Mucosa of stomach (tissue), 1 donor: ENCODE results near the gene KCP.

Experiments used
- H3K27me3 ChIP-seq: one replicate; pipeline ENCODE4 v1.7.0; 2013; ENCODE audit warnings: mild to moderate bottlenecking, low read length; ENCODE audit not compliant: control insufficient read depth, insufficient read depth
- H3K36me3 ChIP-seq: one replicate; pipeline ENCODE4 v1.7.0; 2013; ENCODE audit warnings: low read length; ENCODE audit not compliant: control insufficient read depth, insufficient read depth
- H3K4me1 ChIP-seq: one replicate; pipeline ENCODE4 v1.7.0; 2013; ENCODE audit warnings: mild to moderate bottlenecking, low read length; ENCODE audit not compliant: control insufficient read depth, insufficient read depth
- H3K4me3 ChIP-seq: one replicate; pipeline ENCODE4 v1.7.0; 2013; ENCODE audit warnings: low read length
- H3K9ac ChIP-seq: one replicate; pipeline ENCODE4 v1.7.0; 2013; ENCODE audit warnings: mild to moderate bottlenecking, low read length, moderate library complexity
- H3K9me3 ChIP-seq: one replicate; pipeline ENCODE4 v1.7.0; 2013; ENCODE audit warnings: mild to moderate bottlenecking, low read length, moderate library complexity; ENCODE audit not compliant: control insufficient read depth
- donor health status: Pancreatic carcinoma.

Gene KCP

GRCh38 chr7:128936798-128937197 is 26.3 kb upstream of the KCP start:
- H3K9me3 ChIP-seq, result no peaks in the 10 kb centered on the region
- H3K4me3 ChIP-seq, result no peak overlapping the region
- no peaks in the 10 kb centered on the region for H3K36me3 ChIP-seq
- H3K27me3 ChIP-seq, result peaks cover 24% of the 10 kb centered on the region
- H3K4me1 ChIP-seq, result peaks cover 11% of the 10 kb centered on the region
- H3K9ac ChIP-seq, result no peak overlapping the region

GRCh38 chr7:128935342-128935730 is 24.8 kb upstream of the KCP start:
- Histone ChIP-seq H3K36me3 (no peaks in the 10 kb centered on the region), H3K4me3 (no peak overlapping the region), H3K4me1 (peaks cover 11% of the 10 kb centered on the region), H3K9ac (no peak overlapping the region), H3K9me3 (no peaks in the 10 kb centered on the region), H3K27me3 (peaks cover 24% of the 10 kb centered on the region)

- Histone ChIP-seq H3K36me3 (no peaks in the 10 kb centered on the region), H3K4me3 (no peak overlapping the region), H3K27me3 (peaks cover 19% of the 10 kb centered on the region), H3K4me1 (peaks cover 11% of the 10 kb centered on the region), H3K9ac (no peak overlapping the region), H3K9me3 (no peaks in the 10 kb centered on the region)
Measured at GRCh38 chr7:128934361-128935341, 24.1 kb upstream of the KCP start.

DNA sequence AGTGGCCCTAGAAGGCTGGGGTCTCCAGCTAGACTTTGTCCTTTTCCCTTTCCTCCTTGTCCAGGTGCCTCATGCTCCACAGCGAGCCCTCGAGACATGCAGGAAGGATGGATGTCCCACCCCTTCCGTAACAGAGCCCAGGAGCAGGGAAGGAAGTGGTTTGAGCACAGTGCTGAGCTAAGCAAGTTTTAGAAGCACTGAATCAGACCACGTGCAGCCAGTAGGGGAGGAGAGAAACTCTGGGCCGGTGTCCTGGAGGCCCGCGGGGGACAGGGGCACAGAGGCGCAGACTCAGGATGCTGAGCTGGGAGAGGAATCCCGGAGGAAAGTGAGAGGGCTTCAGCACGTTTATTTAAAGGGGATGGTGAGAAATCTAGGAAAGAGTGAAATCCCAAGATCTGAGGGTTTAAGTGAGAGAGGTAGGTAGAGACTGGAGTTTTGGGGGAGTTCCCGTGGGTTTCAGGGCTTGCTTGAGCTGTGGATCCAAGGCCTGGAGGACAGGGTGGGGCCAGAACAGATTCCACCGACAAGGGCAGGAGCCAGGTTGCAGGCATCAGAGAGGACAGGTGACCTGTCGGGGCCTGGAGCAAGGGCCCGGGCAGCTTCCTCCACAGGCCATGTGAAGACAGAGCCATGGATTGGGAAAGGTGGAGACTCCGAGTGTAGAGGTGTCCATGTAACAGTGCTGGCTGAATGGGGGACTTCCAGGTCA is 22.8 kb upstream of the KCP start:
- H3K9ac ChIP-seq, result no peak overlapping the region
- peaks cover 9% of the 10 kb centered on the region for H3K27me3 ChIP-seq
- H3K36me3 ChIP-seq, result no peaks in the 10 kb centered on the region
- H3K9me3 ChIP-seq, result no peaks in the 10 kb centered on the region
- peaks cover 7% of the 10 kb centered on the region for H3K4me1 ChIP-seq
- H3K4me3 ChIP-seq, result no peak overlapping the region

DNA sequence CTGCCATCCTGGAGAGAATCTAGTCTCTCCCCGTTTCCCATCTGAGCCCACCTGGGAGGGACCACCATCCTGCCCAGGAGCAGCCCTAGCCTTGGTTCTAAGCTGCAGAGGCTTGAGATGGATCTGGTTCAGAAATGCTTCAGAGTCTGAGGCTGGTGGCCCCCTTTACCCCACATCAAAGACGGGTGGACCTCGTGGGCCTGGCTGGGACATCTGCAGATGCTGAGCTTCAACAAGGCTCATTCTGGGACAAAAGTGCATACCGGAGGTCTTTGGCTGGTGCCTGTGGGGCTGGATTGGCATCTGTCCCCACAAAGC is 22.3 kb upstream of the KCP start:
- Histone ChIP-seq H3K4me3 (no peak overlapping the region), H3K27me3 (peaks cover 8% of the 10 kb centered on the region), H3K9me3 (no peaks in the 10 kb centered on the region), H3K9ac (no peak overlapping the region), H3K36me3 (no peaks in the 10 kb centered on the region), H3K4me1 (peaks cover 6% of the 10 kb centered on the region)

- Histone ChIP-seq H3K4me3 (no peak overlapping the region), H3K9me3 (no peaks in the 10 kb centered on the region), H3K4me1 (peaks cover 6% of the 10 kb centered on the region), H3K9ac (no peak overlapping the region), H3K27me3 (peaks cover 4% of the 10 kb centered on the region), H3K36me3 (no peaks in the 10 kb centered on the region)
Measured at GRCh38 chr7:128931965-128932861, 21.7 kb upstream of the KCP start.

DNA sequence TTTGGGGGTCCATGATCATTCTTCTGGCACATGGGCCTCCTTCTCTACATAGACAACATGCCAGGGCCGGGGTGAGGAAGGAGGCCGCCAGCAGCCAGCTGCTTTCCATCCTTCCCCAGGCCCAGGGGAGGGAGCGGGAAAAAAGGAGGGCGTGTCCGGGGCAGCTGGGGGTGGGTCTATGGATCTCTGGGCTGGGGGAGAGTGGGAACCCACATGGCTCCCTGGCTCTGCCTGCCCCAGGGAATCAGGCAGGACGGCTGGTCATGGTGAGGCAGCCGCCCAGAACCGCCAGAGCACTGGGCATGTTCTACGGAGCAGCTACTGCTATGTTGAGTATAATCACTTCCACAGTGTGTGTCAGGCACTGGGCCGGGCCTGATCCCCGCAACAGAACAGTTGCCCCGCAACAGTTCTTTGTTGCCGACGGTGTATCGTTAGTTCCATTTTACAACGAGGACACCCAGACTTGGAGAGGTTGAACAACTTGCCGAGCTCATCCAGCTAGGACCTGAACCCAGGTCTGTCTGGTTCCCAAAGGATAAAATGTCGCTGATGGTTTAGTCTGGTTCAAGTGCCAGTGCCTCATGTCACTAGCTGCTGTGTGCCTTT is 20.8 kb upstream of the KCP start:
- H3K27me3 ChIP-seq, result peaks cover 4% of the 10 kb centered on the region

GRCh38 chr7:128928882-128929788 is 18.6 kb upstream of the KCP start:
- no peak overlapping the region for H3K9ac ChIP-seq
- H3K9me3 ChIP-seq, result no peaks in the 10 kb centered on the region
- peaks cover 4% of the 10 kb centered on the region for H3K27me3 ChIP-seq
- H3K36me3 ChIP-seq, result no peaks in the 10 kb centered on the region
- H3K4me1 ChIP-seq, result peaks cover 6% of the 10 kb centered on the region
- no peak overlapping the region for H3K4me3 ChIP-seq

More for the DNA sequence above, 20.8 kb upstream of the KCP start:
- no peak overlapping the region for H3K9ac ChIP-seq
- no peaks in the 10 kb centered on the region for H3K9me3 ChIP-seq
- no peak overlapping the region for H3K4me3 ChIP-seq
- peaks cover 6% of the 10 kb centered on the region for H3K4me1 ChIP-seq
- no peaks in the 10 kb centered on the region for H3K36me3 ChIP-seq

DNA sequence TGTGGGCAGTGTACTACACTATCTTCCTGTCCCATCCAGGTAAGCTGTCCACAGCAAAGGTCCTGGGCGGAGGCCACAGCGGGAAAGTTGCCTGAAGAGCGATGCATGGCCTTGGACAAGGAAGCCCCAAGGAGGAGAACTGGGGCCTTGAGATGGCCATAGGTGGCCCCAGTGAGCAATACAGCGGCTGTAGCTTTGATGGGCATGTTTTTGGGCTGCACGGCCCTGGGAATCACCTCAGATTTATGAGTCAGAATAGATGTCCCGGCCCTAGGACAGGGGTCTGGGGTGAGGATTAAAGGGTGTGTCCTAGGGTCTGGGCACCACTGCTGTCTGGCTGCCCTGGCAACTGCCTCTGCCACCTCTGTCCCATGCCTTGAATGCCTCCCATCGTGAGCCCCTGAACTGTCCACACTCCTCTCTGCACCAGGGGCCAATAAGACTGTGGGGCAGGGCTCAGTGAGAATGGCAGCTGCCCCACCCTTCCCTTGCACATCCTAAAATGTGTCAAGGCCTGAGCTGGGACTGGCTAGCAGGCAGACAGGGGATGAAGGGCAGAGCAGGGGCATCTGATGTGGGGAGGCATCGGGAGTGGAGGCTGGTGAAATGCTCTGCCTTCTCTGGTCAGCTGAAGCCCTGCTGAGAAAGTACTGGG is 17.8 kb upstream of the KCP start:
- Histone ChIP-seq H3K4me1 (peaks cover 6% of the 10 kb centered on the region), H3K27me3 (peaks cover 7% of the 10 kb centered on the region), H3K9ac (no peak overlapping the region), H3K9me3 (no peaks in the 10 kb centered on the region), H3K4me3 (no peak overlapping the region), H3K36me3 (no peaks in the 10 kb centered on the region)

GRCh38 chr7:128924707-128925588 is 14.4 kb upstream of the KCP start:
- H3K4me1 ChIP-seq, result no peaks in the 10 kb centered on the region
- peaks cover 13% of the 10 kb centered on the region for H3K27me3 ChIP-seq

More at GRCh38 chr7:128924707-128925588, 14.4 kb upstream of the KCP start:
- H3K4me3 ChIP-seq, result no peak overlapping the region
- H3K9ac ChIP-seq, result no peak overlapping the region
- no peaks in the 10 kb centered on the region for H3K9me3 ChIP-seq
- no peaks in the 10 kb centered on the region for H3K36me3 ChIP-seq
